Mucosa of descending colon (tissue), 3 donors: ENCODE results near the gene MOB4. TPM values are rescaled to one million over a fixed set of nuclear protein-coding genes. Genes with fewer than 3 reads are reported as not detected.
"Not testable (repeated sequence)": the region's sequence is repeated elsewhere in the genome, so short reads cannot be mapped to it uniquely, and the experiment has no call there.

Source experiments
- ATAC-seq: fragments of 200-7000 bp; cut with Tn5 transposase; one replicate; pipeline ENCODE4 v1.9.1; 2020; ENCODE audit warnings: mild to moderate bottlenecking, moderate library complexity
- DNase-seq, 3 donors: peaks; one replicate each; pipeline ENCODE4 v3.0.0-alpha.2; 2020
- H3K36me3 ChIP-seq: fragments of 200-600 bp; one replicate; pipeline ENCODE4 v1.8.0; 2021; ENCODE audit warnings: low read depth, mild to moderate bottlenecking
- H3K4me1 ChIP-seq: fragments of 200-600 bp; one replicate; pipeline ENCODE4 v1.8.0; 2021; ENCODE audit warnings: low read depth, mild to moderate bottlenecking
- H3K4me3 ChIP-seq: fragments of 200-600 bp; one replicate; pipeline ENCODE4 v1.8.0; 2021; ENCODE audit warnings: mild to moderate bottlenecking
- H3K9me3 ChIP-seq: fragments of 200-600 bp; one replicate; pipeline ENCODE4 v1.8.0; 2021; ENCODE audit warnings: mild to moderate bottlenecking
- intact Hi-C, 2 donors: fragments of 100-400 bp; cut with DNase I in 1 of 2; cut with micrococcal nuclease in 1 of 2; formaldehyde crosslinking; loops; one replicate each; pipeline versions ENCODE4 v1.11.0 to v1.11.1; 2022; cut with DNase I, micrococcal nuclease
- total RNA-seq, 3 donors: library from RNA; stranded (reverse); fragmentation: NEBNext Ultra II Directional in 2 of 3; extraction: Animal tissue kit (Norgen Biotek cat#: 25700) in 2 of 3; gene quantifications; one replicate each; pipeline versions ENCODE4 v1.2.1 to v1.2.4, GENCODE V29; 2021 to 2023
- TF ChIP-seq, protein P1 (sequence below): fragments of 200-600 bp; IDR thresholded peaks from one replicate; pipeline ENCODE4 v1.8.0; 2022; ENCODE audit warnings: antibody characterized with exemption, mild to moderate bottlenecking
- donor health status: DM: no; HTN: no; CAD: no; lungs with moderate emphysema.
- donor health status: DM: no; HTN: no; CAD: no.
- donor health status: DM: no; HTN: yes; CAD: no.

The MOB4 gene
- total RNA-seq, 3 donors from 2014 or later: 17.6 to 26.9 (median 26.4) TPM

- Histone ChIP-seq H3K36me3 (no peaks in the 10 kb centered on the region), H3K9me3 (no peaks in the 10 kb centered on the region), H3K4me1 (no peaks in the 10 kb centered on the region), H3K4me3 (no peak overlapping the region)
- TF ChIP-seq, protein P1, sequence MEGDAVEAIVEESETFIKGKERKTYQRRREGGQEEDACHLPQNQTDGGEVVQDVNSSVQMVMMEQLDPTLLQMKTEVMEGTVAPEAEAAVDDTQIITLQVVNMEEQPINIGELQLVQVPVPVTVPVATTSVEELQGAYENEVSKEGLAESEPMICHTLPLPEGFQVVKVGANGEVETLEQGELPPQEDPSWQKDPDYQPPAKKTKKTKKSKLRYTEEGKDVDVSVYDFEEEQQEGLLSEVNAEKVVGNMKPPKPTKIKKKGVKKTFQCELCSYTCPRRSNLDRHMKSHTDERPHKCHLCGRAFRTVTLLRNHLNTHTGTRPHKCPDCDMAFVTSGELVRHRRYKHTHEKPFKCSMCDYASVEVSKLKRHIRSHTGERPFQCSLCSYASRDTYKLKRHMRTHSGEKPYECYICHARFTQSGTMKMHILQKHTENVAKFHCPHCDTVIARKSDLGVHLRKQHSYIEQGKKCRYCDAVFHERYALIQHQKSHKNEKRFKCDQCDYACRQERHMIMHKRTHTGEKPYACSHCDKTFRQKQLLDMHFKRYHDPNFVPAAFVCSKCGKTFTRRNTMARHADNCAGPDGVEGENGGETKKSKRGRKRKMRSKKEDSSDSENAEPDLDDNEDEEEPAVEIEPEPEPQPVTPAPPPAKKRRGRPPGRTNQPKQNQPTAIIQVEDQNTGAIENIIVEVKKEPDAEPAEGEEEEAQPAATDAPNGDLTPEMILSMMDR: no peak
- no peak for DNase-seq
- no peak for ATAC-seq
- intact Hi-C loops: no loop called here
Observed at GRCh38 chr2:197547163-197547900, 31.5 kb downstream of the MOB4 start.

DNA sequence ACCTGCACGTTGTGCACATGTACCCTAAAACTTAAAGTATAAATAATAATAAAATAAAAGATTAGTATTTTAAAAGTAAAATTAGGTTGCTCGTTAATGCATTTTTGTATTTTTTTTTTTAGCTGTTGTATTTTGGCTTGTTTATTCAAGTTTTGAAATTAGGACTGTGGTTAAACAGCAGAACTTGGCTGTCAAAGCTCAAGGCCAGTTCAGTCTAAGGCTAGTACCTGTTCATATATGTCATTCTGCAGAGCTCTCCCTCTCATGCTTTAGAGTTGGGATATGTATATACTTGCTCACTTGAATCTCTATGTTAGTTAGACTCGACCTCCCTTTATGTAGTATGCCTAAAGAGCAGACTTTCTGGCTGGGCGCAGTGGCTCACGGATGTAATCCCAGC is 32.7 kb downstream of the MOB4 start:
- Histone ChIP-seq H3K9me3 (no peaks in the 10 kb centered on the region), H3K4me1 (no peaks in the 10 kb centered on the region), H3K4me3 (no peak overlapping the region), H3K36me3 (no peaks in the 10 kb centered on the region)
- intact Hi-C loops: no loop called here
- ATAC-seq (no peak), DNase-seq (no peak)
- TF ChIP-seq, protein P1: no peak

DNA sequence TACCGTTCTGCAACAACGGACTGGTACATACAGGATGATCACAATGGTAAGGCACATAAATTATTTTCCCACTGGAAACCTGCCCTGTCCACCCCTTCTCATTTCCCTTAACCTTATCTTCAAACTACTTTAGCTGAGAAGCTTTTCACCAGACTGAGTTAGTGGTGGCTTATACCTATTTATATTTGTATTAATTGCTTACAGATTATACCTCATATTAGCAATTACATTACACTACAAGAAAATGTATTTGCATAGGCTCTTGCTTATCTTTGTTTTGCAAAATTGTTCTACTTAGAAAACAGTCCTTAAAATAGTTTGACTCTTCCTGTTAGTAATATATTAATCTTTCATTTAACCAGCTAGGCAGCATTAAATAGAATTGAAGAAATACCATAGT is 35.4 kb downstream of the MOB4 start:
- H3K36me3 ChIP-seq, intact Hi-C loops: not testable (repeated sequence)

GRCh38 chr2:197555467-197555866 is 39.6 kb downstream of the MOB4 start:
- no peak for DNase-seq
- TF ChIP-seq, protein P1: no peak
- Histone ChIP-seq H3K36me3 (no peaks in the 10 kb centered on the region), H3K9me3 (no peaks in the 10 kb centered on the region), H3K4me3 (no peak overlapping the region), H3K4me1 (no peaks in the 10 kb centered on the region)
- ATAC-seq: no peak
- intact Hi-C loops: no loop called here

More for the DNA sequence above, 35.4 kb downstream of the MOB4 start:
- not testable (repeated sequence) for H3K9me3 ChIP-seq, ATAC-seq, DNase-seq, H3K4me1 ChIP-seq, H3K4me3 ChIP-seq

GRCh38 chr2:197556456-197556855 is 40.6 kb downstream of the MOB4 start:
- TF ChIP-seq, protein P1: no peak
- intact Hi-C loops: no loop called here
- Histone ChIP-seq H3K4me1 (no peaks in the 10 kb centered on the region), H3K36me3 (no peaks in the 10 kb centered on the region), H3K4me3 (no peak overlapping the region), H3K9me3 (no peaks in the 10 kb centered on the region)
- no peak for ATAC-seq
- DNase-seq: no peak

GRCh38 chr2:197558393-197558792 is 42.5 kb downstream of the MOB4 start:
- Histone ChIP-seq H3K4me3 (no peak overlapping the region), H3K9me3 (no peaks in the 10 kb centered on the region), H3K4me1 (no peaks in the 10 kb centered on the region), H3K36me3 (no peaks in the 10 kb centered on the region)
- intact Hi-C loops: no loop called here
- ATAC-seq: no peak
- no peak for DNase-seq
- TF ChIP-seq, protein P1: no peak
